Stimulated activated memory B cell treated with anti-CD40 and anti-IgM and Interleukin-4, amounts not matched to agents 10 μg/mL and 1 μg/mL and 100 μg/mL, for 72 hours (primary cell): Measurements from ENCODE around the gene NEGR1.

Source experiments
- ATAC-seq: fragments of 150-1000 bp; cut with Tn5 transposase; 2 replicates; pipeline ENCODE4 v1.10.0; 2021
- H3K27ac Mint-ChIP-seq: one replicate; pipeline ENCODE4 v1.8.0; 2022; ENCODE audit warnings: mild to moderate bottlenecking, mixed read lengths
- H3K27me3 Mint-ChIP-seq: one replicate; pipeline ENCODE4 v1.8.0; 2022; ENCODE audit warnings: mixed read lengths
- H3K36me3 Mint-ChIP-seq: one replicate; pipeline ENCODE4 v1.8.0; 2022; ENCODE audit warnings: mixed read lengths
- H3K4me1 Mint-ChIP-seq: one replicate; pipeline ENCODE4 v1.8.0; 2022; ENCODE audit warnings: mixed read lengths
- H3K4me3 Mint-ChIP-seq: one replicate; pipeline ENCODE4 v1.8.0; 2022; ENCODE audit warnings: mild to moderate bottlenecking, moderate library complexity, mixed read lengths
- H3K9me3 Mint-ChIP-seq: one replicate; pipeline ENCODE4 v1.8.0; 2022; ENCODE audit warnings: mixed read lengths

NEGR1 gene

GRCh38 chr1:72186733-72187307, 95.5 kb downstream of the NEGR1 start:
- Mint-ChIP-seq H3K27me3 (no peaks in the 10 kb centered on the region), H3K36me3 (no peaks in the 10 kb centered on the region), H3K27ac (no peak overlapping the region), H3K9me3 (no peaks in the 10 kb centered on the region), H3K4me1 (no peaks in the 10 kb centered on the region), H3K4me3 (no peak overlapping the region)
- ATAC-seq = no peak

- ATAC-seq = no peak
These were observed 98.1 kb downstream of the NEGR1 start for GRCh38 chr1:72184099-72184701.

GRCh38 chr1:72182859-72183258, 99.5 kb downstream of the NEGR1 start:
- Mint-ChIP-seq H3K36me3 (no peaks in the 10 kb centered on the region), H3K9me3 (no peaks in the 10 kb centered on the region), H3K27me3 (no peaks in the 10 kb centered on the region), H3K4me3 (no peak overlapping the region), H3K27ac (no peak overlapping the region), H3K4me1 (no peaks in the 10 kb centered on the region)
- ATAC-seq = no peak

More at GRCh38 chr1:72184099-72184701, 98.1 kb downstream of the NEGR1 start:
- H3K4me1 Mint-ChIP-seq = no peaks in the 10 kb centered on the region
- no peaks in the 10 kb centered on the region for H3K36me3 Mint-ChIP-seq
- H3K27ac Mint-ChIP-seq = no peak overlapping the region
- H3K9me3 Mint-ChIP-seq = no peaks in the 10 kb centered on the region
- H3K4me3 Mint-ChIP-seq = no peak overlapping the region
- no peaks in the 10 kb centered on the region for H3K27me3 Mint-ChIP-seq

DNA sequence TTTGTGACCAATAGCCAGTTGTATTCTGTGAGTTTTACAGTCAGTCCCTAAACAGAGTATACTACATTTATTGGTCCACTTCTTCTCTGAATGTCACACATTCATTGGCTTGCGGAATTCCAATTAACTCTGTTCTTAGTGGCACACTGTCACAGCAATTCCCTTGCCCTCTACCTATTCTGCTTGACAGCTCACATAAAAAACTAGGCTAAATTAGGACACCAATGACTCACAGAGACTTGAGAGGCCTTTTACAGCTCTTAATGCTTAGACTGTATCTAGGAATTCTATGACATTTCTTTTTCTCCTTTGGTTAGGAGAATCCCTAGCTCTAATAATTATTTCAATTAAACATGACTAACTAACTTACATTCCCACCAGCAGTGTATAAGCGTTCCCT, 104.1 kb downstream of the NEGR1 start:
- Mint-ChIP-seq H3K4me1 (no peaks in the 10 kb centered on the region), H3K27ac (no peak overlapping the region), H3K9me3 (no peaks in the 10 kb centered on the region)

DNA sequence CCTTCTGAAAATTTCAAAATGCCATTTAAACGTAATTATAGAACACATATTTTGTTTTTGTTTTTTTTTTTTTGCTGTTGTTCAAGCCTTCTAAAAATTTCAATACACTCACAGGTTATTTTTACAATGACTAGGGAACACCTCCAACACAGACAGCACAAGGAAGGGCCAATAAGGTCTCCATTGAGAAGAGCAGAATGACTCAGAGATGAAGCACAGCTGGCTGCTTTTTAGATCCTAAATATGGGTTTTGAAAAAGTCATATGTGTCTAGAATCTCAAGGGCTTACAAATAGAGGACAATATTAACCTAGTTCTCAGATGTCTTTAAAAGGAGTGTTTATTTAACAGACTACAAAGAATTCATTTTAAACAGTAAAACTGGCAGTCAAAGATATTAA, 104.6 kb downstream of the NEGR1 start:
- no peak for ATAC-seq
- Mint-ChIP-seq H3K27me3 (no peaks in the 10 kb centered on the region), H3K9me3 (no peaks in the 10 kb centered on the region), H3K4me1 (no peaks in the 10 kb centered on the region), H3K27ac (no peak overlapping the region), H3K36me3 (no peaks in the 10 kb centered on the region), H3K4me3 (no peak overlapping the region)

More for the DNA sequence above, 104.1 kb downstream of the NEGR1 start:
- no peak overlapping the region for H3K4me3 Mint-ChIP-seq
- no peaks in the 10 kb centered on the region for H3K27me3 Mint-ChIP-seq
- ATAC-seq = no peak
- H3K36me3 Mint-ChIP-seq = no peaks in the 10 kb centered on the region

- Mint-ChIP-seq H3K27ac (no peak overlapping the region), H3K4me3 (no peak overlapping the region), H3K4me1 (no peaks in the 10 kb centered on the region), H3K27me3 (no peaks in the 10 kb centered on the region), H3K36me3 (no peaks in the 10 kb centered on the region), H3K9me3 (no peaks in the 10 kb centered on the region)
- no peak for ATAC-seq
These were observed 112.1 kb downstream of the NEGR1 start for GRCh38 chr1:72170246-72170645.

GRCh38 chr1:72166426-72166825, 115.9 kb downstream of the NEGR1 start:
- no peak for ATAC-seq
- H3K9me3 Mint-ChIP-seq = no peaks in the 10 kb centered on the region
- H3K27me3 Mint-ChIP-seq = no peaks in the 10 kb centered on the region
- no peaks in the 10 kb centered on the region for H3K36me3 Mint-ChIP-seq
- H3K4me3 Mint-ChIP-seq = no peak overlapping the region
- no peaks in the 10 kb centered on the region for H3K4me1 Mint-ChIP-seq
- no peak overlapping the region for H3K27ac Mint-ChIP-seq

DNA sequence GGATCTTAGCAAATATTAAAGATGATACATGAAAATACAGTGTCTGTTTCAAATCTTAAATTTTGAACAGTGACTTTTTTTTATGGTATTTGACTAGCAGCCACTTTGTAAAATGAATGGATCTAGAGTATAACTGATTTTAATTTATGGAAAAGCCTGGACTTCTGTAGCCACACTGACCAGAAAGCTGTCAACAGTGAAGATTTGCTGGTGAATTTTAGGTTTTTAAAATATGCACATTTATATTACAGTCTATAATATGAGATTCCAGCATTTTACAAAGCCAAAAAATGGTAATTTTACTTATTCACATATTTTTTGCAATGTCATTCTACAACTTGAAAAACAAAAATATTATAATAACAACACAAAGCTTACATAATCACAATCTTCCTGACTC, 131.8 kb downstream of the NEGR1 start:
- Mint-ChIP-seq H3K36me3 (no peaks in the 10 kb centered on the region), H3K27me3 (no peaks in the 10 kb centered on the region), H3K27ac (no peak overlapping the region), H3K4me1 (no peaks in the 10 kb centered on the region), H3K4me3 (no peak overlapping the region), H3K9me3 (no peaks in the 10 kb centered on the region)
- ATAC-seq = no peak

- no peaks in the 10 kb centered on the region for H3K27me3 Mint-ChIP-seq
- no peak overlapping the region for H3K4me3 Mint-ChIP-seq
- no peaks in the 10 kb centered on the region for H3K9me3 Mint-ChIP-seq
- no peaks in the 10 kb centered on the region for H3K4me1 Mint-ChIP-seq
- no peaks in the 10 kb centered on the region for H3K36me3 Mint-ChIP-seq
- H3K27ac Mint-ChIP-seq = no peak overlapping the region
- no peak for ATAC-seq
These were observed 140.5 kb downstream of the NEGR1 start for GRCh38 chr1:72141875-72142274.

GRCh38 chr1:72140222-72140621, 142.1 kb downstream of the NEGR1 start:
- Mint-ChIP-seq H3K36me3 (no peaks in the 10 kb centered on the region), H3K4me3 (no peak overlapping the region), H3K4me1 (no peaks in the 10 kb centered on the region), H3K9me3 (no peaks in the 10 kb centered on the region), H3K27me3 (no peaks in the 10 kb centered on the region), H3K27ac (no peak overlapping the region)
- no peak for ATAC-seq

DNA sequence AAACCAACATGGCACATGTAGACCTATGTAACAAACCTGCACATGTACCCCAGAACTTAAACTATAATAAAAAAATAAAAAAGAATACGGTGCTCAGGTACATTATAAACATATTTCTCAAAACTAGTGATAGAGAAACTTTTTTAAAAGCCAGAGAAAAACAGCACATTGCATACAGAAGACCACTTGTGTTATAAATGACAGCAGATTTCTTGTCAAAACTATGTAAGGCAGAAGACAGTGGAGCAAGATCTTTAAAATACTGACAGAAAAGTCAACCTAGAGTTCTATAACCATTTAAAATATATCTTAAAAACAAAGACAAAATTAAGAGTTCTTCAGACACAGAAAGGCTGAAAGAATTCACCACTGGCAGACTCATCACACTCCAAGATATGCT, 144.7 kb downstream of the NEGR1 start:
- no peak for ATAC-seq
- no peaks in the 10 kb centered on the region for H3K9me3 Mint-ChIP-seq
- no peak overlapping the region for H3K4me3 Mint-ChIP-seq
- no peaks in the 10 kb centered on the region for H3K4me1 Mint-ChIP-seq
- H3K27ac Mint-ChIP-seq = no peak overlapping the region
- H3K36me3 Mint-ChIP-seq = no peaks in the 10 kb centered on the region
- no peaks in the 10 kb centered on the region for H3K27me3 Mint-ChIP-seq

DNA sequence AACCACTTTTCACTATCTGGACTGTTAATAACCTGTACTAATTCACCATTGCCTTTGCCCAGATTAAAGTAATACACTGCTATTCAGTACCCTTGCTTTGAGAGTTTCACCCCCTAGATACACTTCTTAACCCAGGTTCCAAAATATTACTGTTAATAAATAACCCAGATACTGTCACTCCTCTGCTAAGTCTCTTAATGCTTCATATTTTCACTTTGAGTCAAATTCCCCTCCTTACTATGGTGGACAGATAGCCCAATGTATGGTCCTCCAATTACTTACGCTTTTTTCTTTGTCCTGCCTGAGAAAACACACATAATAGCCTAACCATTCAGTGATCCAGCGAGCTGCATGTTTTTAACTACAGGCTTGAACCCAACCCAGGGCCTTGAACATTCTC, 152.5 kb downstream of the NEGR1 start:
- Mint-ChIP-seq H3K4me1 (no peaks in the 10 kb centered on the region), H3K27ac (no peak overlapping the region)

DNA sequence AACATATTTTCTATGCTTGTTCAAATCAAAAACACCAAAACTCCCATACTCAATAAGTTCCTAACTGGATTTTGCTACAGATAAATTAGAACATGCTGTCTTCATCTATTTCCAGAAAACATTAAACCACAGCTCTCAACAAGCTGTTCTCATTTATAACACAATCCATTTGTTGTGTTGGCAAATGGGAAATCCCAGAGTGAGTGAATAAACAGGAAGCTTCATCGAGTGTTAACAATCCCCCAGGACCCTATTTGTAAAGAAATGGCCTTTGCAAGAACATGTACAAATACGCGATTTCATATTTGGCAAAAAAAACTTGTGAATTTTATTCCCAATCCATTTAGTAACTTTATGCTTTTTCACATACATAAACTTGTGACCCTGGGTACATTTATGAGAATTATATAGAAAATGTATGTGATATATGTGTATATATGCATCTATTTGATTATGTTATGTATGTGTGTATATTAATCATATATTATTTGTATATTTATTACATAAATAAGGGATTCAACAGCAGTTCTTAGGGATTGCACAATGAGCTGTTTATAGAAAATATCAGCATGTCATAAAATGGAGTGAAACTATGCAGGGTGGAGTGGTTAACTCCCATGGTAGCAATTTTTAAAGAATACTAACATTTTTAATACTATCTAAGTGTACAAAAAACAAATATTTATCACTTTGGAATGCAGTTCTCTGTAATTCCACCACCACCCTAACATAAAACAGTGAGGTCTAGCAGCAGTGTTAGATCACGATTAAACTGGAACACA, 160.0 kb downstream of the NEGR1 start:
- no peak for ATAC-seq
- H3K4me3 Mint-ChIP-seq = no peak overlapping the region
- H3K9me3 Mint-ChIP-seq = no peaks in the 10 kb centered on the region
- H3K4me1 Mint-ChIP-seq = no peaks in the 10 kb centered on the region
- H3K27me3 Mint-ChIP-seq = no peaks in the 10 kb centered on the region
- no peaks in the 10 kb centered on the region for H3K36me3 Mint-ChIP-seq
- H3K27ac Mint-ChIP-seq = no peak overlapping the region

More for the DNA sequence above, 152.5 kb downstream of the NEGR1 start:
- Mint-ChIP-seq H3K4me3 (no peak overlapping the region), H3K36me3 (no peaks in the 10 kb centered on the region), H3K27me3 (no peaks in the 10 kb centered on the region), H3K9me3 (no peaks in the 10 kb centered on the region)
- ATAC-seq = no peak

DNA sequence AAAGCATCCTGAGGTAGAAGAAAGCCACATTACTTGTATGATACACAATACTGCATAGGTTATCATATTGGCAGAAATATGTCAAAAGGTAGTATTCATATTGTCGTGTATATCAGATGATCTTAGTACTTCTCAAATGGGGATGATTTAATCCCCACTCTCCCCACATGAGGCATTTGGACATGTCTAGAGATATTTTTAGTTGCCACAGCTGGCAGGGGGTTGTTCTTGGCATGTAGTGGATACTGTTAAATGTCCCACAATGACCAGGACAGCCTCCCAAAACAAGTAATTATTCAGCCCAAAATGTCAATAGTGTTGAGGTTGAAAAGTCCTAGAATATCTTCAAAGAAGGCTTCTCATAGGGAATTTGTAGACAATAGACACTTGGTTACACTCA, 162.8 kb downstream of the NEGR1 start:
- H3K36me3 Mint-ChIP-seq = no peaks in the 10 kb centered on the region
- no peak overlapping the region for H3K4me3 Mint-ChIP-seq
- no peaks in the 10 kb centered on the region for H3K4me1 Mint-ChIP-seq
- H3K27ac Mint-ChIP-seq = no peak overlapping the region
- H3K27me3 Mint-ChIP-seq = no peaks in the 10 kb centered on the region
- H3K9me3 Mint-ChIP-seq = no peaks in the 10 kb centered on the region
- ATAC-seq = no peak

DNA sequence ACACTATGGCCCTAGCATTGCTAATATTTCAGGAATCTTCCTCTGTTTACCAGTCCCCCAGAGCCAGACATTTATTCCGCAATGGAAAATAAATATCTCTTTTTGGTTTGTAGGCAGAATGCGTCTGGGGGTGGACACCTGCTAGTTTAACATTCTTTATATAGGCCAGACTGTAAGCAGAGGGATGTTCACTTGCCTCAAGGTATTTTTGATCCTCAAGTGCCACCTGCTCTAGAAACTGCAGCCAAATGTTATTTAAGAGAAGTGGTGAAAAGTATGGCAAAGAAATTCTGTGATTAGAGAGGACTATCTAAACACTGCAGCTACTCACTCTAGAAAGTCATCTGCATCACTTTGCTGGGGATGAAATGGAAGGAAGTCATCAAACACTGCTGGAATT, 164.7 kb downstream of the NEGR1 start:
- Mint-ChIP-seq H3K27me3 (no peaks in the 10 kb centered on the region), H3K4me1 (no peaks in the 10 kb centered on the region), H3K4me3 (no peak overlapping the region), H3K27ac (no peak overlapping the region), H3K9me3 (peaks cover 3% of the 10 kb centered on the region), H3K36me3 (no peaks in the 10 kb centered on the region)
- no peak for ATAC-seq

DNA sequence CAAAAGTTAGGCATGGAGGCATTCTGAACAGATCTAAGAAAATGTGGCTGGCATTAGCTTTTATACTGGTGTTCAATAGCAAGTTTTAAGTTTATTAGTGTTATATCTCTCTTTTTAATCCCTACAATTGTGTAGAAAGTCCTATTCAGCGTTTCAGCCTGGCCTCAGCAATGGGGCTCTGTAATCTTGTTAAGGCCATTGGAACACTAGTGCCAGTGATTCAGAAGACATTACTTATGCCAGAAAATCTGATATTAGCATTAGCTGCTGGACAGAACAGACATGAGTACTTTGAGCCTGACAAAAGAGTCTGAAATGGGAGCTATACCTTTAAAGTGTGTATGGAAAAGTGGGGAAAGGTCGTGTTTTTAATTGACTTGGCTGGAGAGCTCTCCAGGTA, 167.0 kb downstream of the NEGR1 start:
- H3K36me3 Mint-ChIP-seq = no peaks in the 10 kb centered on the region

More for the DNA sequence above, 167.0 kb downstream of the NEGR1 start:
- Mint-ChIP-seq H3K27ac (no peak overlapping the region), H3K4me1 (no peaks in the 10 kb centered on the region), H3K9me3 (peaks cover 3% of the 10 kb centered on the region), H3K27me3 (no peaks in the 10 kb centered on the region), H3K4me3 (no peak overlapping the region)
- ATAC-seq = no peak
